Measurements from ENCODE around the gene CAMK2G. TPM values are rescaled to one million over a fixed set of nuclear protein-coding genes. Genes with fewer than 3 reads are reported as not detected.
"Not testable (repeated sequence)": the region's sequence is repeated elsewhere in the genome, so short reads cannot be mapped to it uniquely, and the experiment has no call there.

The CAMK2G gene
- total RNA-seq, 1 donor from 2014 or later, result 16.7 TPM

GRCh38 chr10:73840403-73841060 is 33.8 kb downstream of the CAMK2G start:
- DNase-seq (ENCODE audit: low read depth in 2 of 2), result no peak

- no peak for DNase-seq (ENCODE audit: low read depth in 2 of 2)
Measured at GRCh38 chr10:73840056-73840402, 34.3 kb downstream of the CAMK2G start.

- no peak for DNase-seq (ENCODE audit: low read depth in 2 of 2)
Measured at GRCh38 chr10:73839276-73839966, 34.9 kb downstream of the CAMK2G start.

GRCh38 chr10:73838827-73839226 is 35.5 kb downstream of the CAMK2G start:
- peak in 1 of 2 donors; percentile 16 for DNase-seq (ENCODE audit: low read depth in 2 of 2)

- peak in 1 of 2 donors; percentile 30 for DNase-seq (ENCODE audit: low read depth in 2 of 2)
Measured at GRCh38 chr10:73838008-73838567, 36.3 kb downstream of the CAMK2G start.

GRCh38 chr10:73837072-73837471 is 37.3 kb downstream of the CAMK2G start:
- DNase-seq (ENCODE audit: low read depth in 2 of 2), result peak; percentile 75 to 89

- DNase-seq (ENCODE audit: low read depth in 2 of 2), result no peak
Measured at GRCh38 chr10:73836427-73836980, 37.9 kb downstream of the CAMK2G start.

GRCh38 chr10:73829090-73829489 is 45.3 kb downstream of the CAMK2G start:
- DNase-seq (ENCODE audit: low read depth in 2 of 2), result not testable (repeated sequence)

GRCh38 chr10:73828161-73828560 is 46.2 kb downstream of the CAMK2G start:
- no peak for DNase-seq (ENCODE audit: low read depth in 2 of 2)

- no peak for DNase-seq (ENCODE audit: low read depth in 2 of 2)
Measured at GRCh38 chr10:73827346-73828089, 46.8 kb downstream of the CAMK2G start.

GRCh38 chr10:73824146-73824725 is 50.1 kb downstream of the CAMK2G start:
- no peak for DNase-seq (ENCODE audit: low read depth in 2 of 2)

- DNase-seq (ENCODE audit: low read depth in 2 of 2), result no peak
Measured at GRCh38 chr10:73823391-73823790, 51.0 kb downstream of the CAMK2G start.

- peak; percentile 76 to 77 for DNase-seq (ENCODE audit: low read depth in 2 of 2)
Measured at GRCh38 chr10:73819513-73820093, 54.8 kb downstream of the CAMK2G start.

GRCh38 chr10:73819081-73819480 is 55.3 kb downstream of the CAMK2G start:
- peak in 1 of 2 donors; percentile 20 for DNase-seq (ENCODE audit: low read depth in 2 of 2)

GRCh38 chr10:73818402-73818801 is 56.0 kb downstream of the CAMK2G start:
- no peak for DNase-seq (ENCODE audit: low read depth in 2 of 2)

- no peak for DNase-seq (ENCODE audit: low read depth in 2 of 2)
Measured at GRCh38 chr10:73817826-73818225, 56.5 kb downstream of the CAMK2G start.

GRCh38 chr10:73816917-73817729 is 57.2 kb downstream of the CAMK2G start:
- DNase-seq (ENCODE audit: low read depth in 2 of 2), result no peak

GRCh38 chr10:73815719-73816030 is 58.7 kb downstream of the CAMK2G start:
- DNase-seq (ENCODE audit: low read depth in 2 of 2), result no peak

GRCh38 chr10:73814896-73815718 is 59.2 kb downstream of the CAMK2G start:
- DNase-seq (ENCODE audit: low read depth in 2 of 2), result peak in 1 of 2 donors; percentile 26
